Activated naive CD4-positive, alpha-beta T cell treated with anti-CD3 and anti-CD28 coated beads, Interleukin-2, amount 10 ng/mL, durations not matched to agents 7 days and 5 days (primary cell): ENCODE results near the gene UMAD1.

ENCODE experiments used
- CTCF ChIA-PET: fragments of 350-600 bp; sonication (Branson Sonifier 250); formaldehyde crosslinking; loops from one replicate; lab custom pipeline; 2021; ENCODE audit warnings: antibody characterized with exemption; lab: Charles Lee
- DNase-seq: peaks from one replicate; pipeline ENCODE4 v3.0.0-alpha.2; 2020
- H3K27ac Mint-ChIP-seq: one replicate; pipeline ENCODE4 v1.8.0; 2021; ENCODE audit warnings: mild to moderate bottlenecking, moderate library complexity, mixed read lengths
- H3K27me3 Mint-ChIP-seq: one replicate; pipeline ENCODE4 v1.8.0; 2021; ENCODE audit warnings: mild to moderate bottlenecking, mixed read lengths
- H3K36me3 Mint-ChIP-seq: one replicate; pipeline ENCODE4 v1.8.0; 2021; ENCODE audit warnings: mixed read lengths
- H3K4me1 Mint-ChIP-seq: one replicate; pipeline ENCODE4 v1.8.0; 2021; ENCODE audit warnings: mixed read lengths
- H3K4me3 Mint-ChIP-seq: one replicate; pipeline ENCODE4 v1.8.0; 2021; ENCODE audit warnings: mild to moderate bottlenecking, moderate library complexity, mixed read lengths
- H3K9me3 Mint-ChIP-seq: one replicate; pipeline ENCODE4 v1.8.0; 2021; ENCODE audit warnings: mixed read lengths

Gene UMAD1

GRCh38 chr7:7737674-7738073, 97.1 kb downstream of the UMAD1 start:
- H3K4me1 Mint-ChIP-seq, result no peaks in the 10 kb centered on the region
- H3K27ac Mint-ChIP-seq, result no peak overlapping the region

GRCh38 chr7:7738177-7738576, 97.6 kb downstream of the UMAD1 start:
- H3K4me3 Mint-ChIP-seq, result no peak overlapping the region
- DNase-seq, result no peak
- no peaks in the 10 kb centered on the region for H3K9me3 Mint-ChIP-seq
- H3K27ac Mint-ChIP-seq, result no peak overlapping the region
- no peaks in the 10 kb centered on the region for H3K36me3 Mint-ChIP-seq
- CTCF ChIA-PET, result interaction anchor here (1.9 kb wide), 1 partner anchor 57 kb away, joined by 5 read pairs; no protein-coding TSS in a partner anchor
- no peaks in the 10 kb centered on the region for H3K4me1 Mint-ChIP-seq
- H3K27me3 Mint-ChIP-seq, result no peaks in the 10 kb centered on the region

More at GRCh38 chr7:7737674-7738073, 97.1 kb downstream of the UMAD1 start:
- no peaks in the 10 kb centered on the region for H3K9me3 Mint-ChIP-seq
- CTCF ChIA-PET, result no interaction called here
- no peak for DNase-seq
- no peak overlapping the region for H3K4me3 Mint-ChIP-seq
- no peaks in the 10 kb centered on the region for H3K36me3 Mint-ChIP-seq
- H3K27me3 Mint-ChIP-seq, result no peaks in the 10 kb centered on the region

GRCh38 chr7:7738622-7739021, 98.1 kb downstream of the UMAD1 start:
- CTCF ChIA-PET, result interaction anchor here (1.9 kb wide), 1 partner anchor 57 kb away, joined by 5 read pairs; no protein-coding TSS in a partner anchor
- H3K27ac Mint-ChIP-seq, result no peak overlapping the region

GRCh38 chr7:7739204-7740036, 98.9 kb downstream of the UMAD1 start:
- Mint-ChIP-seq H3K27ac (no peak overlapping the region), H3K36me3 (no peaks in the 10 kb centered on the region), H3K4me3 (no peak overlapping the region), H3K9me3 (no peaks in the 10 kb centered on the region), H3K4me1 (no peaks in the 10 kb centered on the region), H3K27me3 (no peaks in the 10 kb centered on the region)
- CTCF ChIA-PET, result interaction anchor here (1.9 kb wide), 1 partner anchor 58 kb away, joined by 5 read pairs; no protein-coding TSS in a partner anchor
- no peak for DNase-seq

More at GRCh38 chr7:7738622-7739021, 98.1 kb downstream of the UMAD1 start:
- DNase-seq, result no peak
- H3K27me3 Mint-ChIP-seq, result no peaks in the 10 kb centered on the region
- no peaks in the 10 kb centered on the region for H3K9me3 Mint-ChIP-seq
- no peaks in the 10 kb centered on the region for H3K4me1 Mint-ChIP-seq
- H3K36me3 Mint-ChIP-seq, result no peaks in the 10 kb centered on the region
- no peak overlapping the region for H3K4me3 Mint-ChIP-seq

- Mint-ChIP-seq H3K27ac (no peak overlapping the region), H3K36me3 (no peaks in the 10 kb centered on the region), H3K9me3 (no peaks in the 10 kb centered on the region), H3K4me3 (no peak overlapping the region), H3K4me1 (no peaks in the 10 kb centered on the region), H3K27me3 (no peaks in the 10 kb centered on the region)
- no peak for DNase-seq
- CTCF ChIA-PET, result interaction anchor here (1.9 kb wide), 1 partner anchor 59 kb away, joined by 5 read pairs; no protein-coding TSS in a partner anchor
Measured at GRCh38 chr7:7740037-7740355, 99.4 kb downstream of the UMAD1 start.

- H3K27ac Mint-ChIP-seq, result no peak overlapping the region
- CTCF ChIA-PET, result interaction anchor here (1.5 kb wide), 1 partner anchor 17 kb away, joined by 3 read pairs; no protein-coding TSS in a partner anchor
- H3K27me3 Mint-ChIP-seq, result no peaks in the 10 kb centered on the region
- H3K9me3 Mint-ChIP-seq, result no peaks in the 10 kb centered on the region
- no peaks in the 10 kb centered on the region for H3K36me3 Mint-ChIP-seq
- no peaks in the 10 kb centered on the region for H3K4me1 Mint-ChIP-seq
- DNase-seq, result no peak
- no peak overlapping the region for H3K4me3 Mint-ChIP-seq
Measured at GRCh38 chr7:7742223-7742622, 101.7 kb downstream of the UMAD1 start.

- Mint-ChIP-seq H3K27me3 (no peaks in the 10 kb centered on the region), H3K9me3 (no peaks in the 10 kb centered on the region), H3K4me1 (no peaks in the 10 kb centered on the region), H3K4me3 (no peak overlapping the region), H3K36me3 (no peaks in the 10 kb centered on the region), H3K27ac (no peak overlapping the region)
- DNase-seq, result no peak
- CTCF ChIA-PET, result interaction anchor here (1.6 kb wide), 1 partner anchor 16 kb away, joined by 3 read pairs; no protein-coding TSS in a partner anchor
Measured at GRCh38 chr7:7745258-7745657, 104.7 kb downstream of the UMAD1 start.

GRCh38 chr7:7745966-7746365, 105.4 kb downstream of the UMAD1 start:
- H3K4me1 Mint-ChIP-seq, result peaks cover 1% of the 10 kb centered on the region
- DNase-seq, result no peak
- no peak overlapping the region for H3K27ac Mint-ChIP-seq
- H3K36me3 Mint-ChIP-seq, result no peaks in the 10 kb centered on the region
- no peak overlapping the region for H3K4me3 Mint-ChIP-seq
- H3K9me3 Mint-ChIP-seq, result no peaks in the 10 kb centered on the region
- CTCF ChIA-PET, result interaction anchor here (1.6 kb wide), 1 partner anchor 15 kb away, joined by 3 read pairs; no protein-coding TSS in a partner anchor
- H3K27me3 Mint-ChIP-seq, result no peaks in the 10 kb centered on the region

- Mint-ChIP-seq H3K27ac (no peak overlapping the region), H3K4me3 (no peak overlapping the region), H3K27me3 (no peaks in the 10 kb centered on the region), H3K9me3 (no peaks in the 10 kb centered on the region), H3K4me1 (peaks cover 5% of the 10 kb centered on the region), H3K36me3 (no peaks in the 10 kb centered on the region)
- CTCF ChIA-PET, result no interaction called here
- no peak for DNase-seq
Measured at GRCh38 chr7:7746458-7746857, 105.9 kb downstream of the UMAD1 start.

GRCh38 chr7:7750571-7751242, 110.2 kb downstream of the UMAD1 start:
- Mint-ChIP-seq H3K36me3 (peaks cover 4% of the 10 kb centered on the region), H3K27me3 (no peaks in the 10 kb centered on the region), H3K4me3 (no peak overlapping the region), H3K27ac (no peak overlapping the region), H3K4me1 (peaks cover 5% of the 10 kb centered on the region), H3K9me3 (no peaks in the 10 kb centered on the region)
- DNase-seq, result no peak
- CTCF ChIA-PET, result interaction anchor here (1.2 to 2.1 kb wide), 2 partner anchors 10 to 69 kb away, joined by 4 to 9 read pairs; no protein-coding TSS in a partner anchor

- Mint-ChIP-seq H3K4me1 (peaks cover 5% of the 10 kb centered on the region), H3K27ac (no peak overlapping the region), H3K9me3 (no peaks in the 10 kb centered on the region), H3K27me3 (no peaks in the 10 kb centered on the region), H3K4me3 (no peak overlapping the region), H3K36me3 (peaks cover 4% of the 10 kb centered on the region)
- no peak for DNase-seq
- CTCF ChIA-PET, result interaction anchor here (1.2 to 2.1 kb wide), 2 partner anchors 9 to 70 kb away, joined by 4 to 9 read pairs; no protein-coding TSS in a partner anchor
Measured at GRCh38 chr7:7751243-7752092, 110.9 kb downstream of the UMAD1 start.

GRCh38 chr7:7756577-7756976, 116.0 kb downstream of the UMAD1 start:
- Mint-ChIP-seq H3K9me3 (no peaks in the 10 kb centered on the region), H3K27ac (no peak overlapping the region), H3K4me1 (peaks cover 7% of the 10 kb centered on the region), H3K27me3 (no peaks in the 10 kb centered on the region), H3K4me3 (no peak overlapping the region), H3K36me3 (peaks cover 4% of the 10 kb centered on the region)
- CTCF ChIA-PET, result interaction anchor here (0.5 kb wide), 1 partner anchor 178 kb away, joined by 3 read pairs; no protein-coding TSS in a partner anchor
- no peak for DNase-seq

GRCh38 chr7:7757576-7757975, 117.0 kb downstream of the UMAD1 start:
- no peak overlapping the region for H3K27ac Mint-ChIP-seq
- H3K4me3 Mint-ChIP-seq, result no peak overlapping the region
- CTCF ChIA-PET, result interaction anchor here (5.1 kb wide), 1 partner anchor 76 kb away, joined by 62 read pairs; no protein-coding TSS in a partner anchor
- no peak for DNase-seq
- H3K36me3 Mint-ChIP-seq, result peaks cover 4% of the 10 kb centered on the region
- no peaks in the 10 kb centered on the region for H3K9me3 Mint-ChIP-seq
- no peaks in the 10 kb centered on the region for H3K27me3 Mint-ChIP-seq
- H3K4me1 Mint-ChIP-seq, result peaks cover 17% of the 10 kb centered on the region
